ENCODE measurements around the gene PPID.
"Not testable (repeated sequence)": the region's sequence is repeated elsewhere in the genome, so short reads cannot be mapped to it uniquely, and the experiment has no call there.

The PPID gene

GRCh38 chr4:158664806-158665205 is 58.4 kb downstream of the PPID start:
- DNase-seq, result no peak

DNA sequence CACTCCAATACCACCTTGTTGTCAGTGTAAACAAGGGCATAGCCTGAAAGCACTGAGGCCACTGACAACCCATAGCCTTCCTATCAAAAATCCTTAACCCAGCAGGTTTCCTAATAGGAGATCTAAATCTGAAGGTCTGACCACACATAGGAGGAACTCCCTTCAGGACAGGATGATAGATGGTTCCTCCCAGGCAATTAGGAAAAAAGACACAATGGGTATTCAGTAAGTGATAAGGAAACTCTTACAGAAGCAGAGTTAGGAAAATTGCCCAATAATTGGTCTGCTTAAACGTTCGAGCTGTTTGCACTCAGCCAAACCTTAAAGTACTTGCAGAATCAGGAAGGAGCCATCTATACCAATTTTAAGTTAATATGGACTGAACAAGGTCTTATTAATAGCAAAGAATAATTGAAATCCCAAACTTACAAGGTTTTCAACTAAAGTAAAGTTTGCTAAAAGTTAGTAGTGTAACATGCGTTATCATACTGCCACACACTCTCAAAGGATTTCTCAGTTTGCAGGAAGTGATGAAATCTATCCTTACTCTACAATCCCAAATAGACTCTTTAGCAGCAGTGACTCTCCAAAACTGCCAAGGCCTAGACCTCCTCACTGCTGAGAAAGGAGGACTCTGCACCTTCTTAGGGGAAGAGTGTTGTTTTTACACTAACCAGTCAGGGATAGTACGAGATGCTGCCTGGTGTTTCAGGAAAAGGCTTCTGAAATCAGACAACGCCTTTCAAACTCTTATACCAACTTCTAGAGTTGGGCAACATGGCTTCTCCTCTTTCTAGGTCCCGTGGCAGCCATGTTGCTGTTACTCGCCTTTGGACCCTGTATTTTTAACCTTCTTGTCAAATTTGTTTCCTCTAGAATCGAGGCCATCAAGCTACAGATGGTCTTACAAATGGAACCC is 59.2 kb downstream of the PPID start:
- DNase-seq, result not testable (repeated sequence)

- not testable (repeated sequence) for DNase-seq
Observed at GRCh38 chr4:158663255-158663654, 59.9 kb downstream of the PPID start.

All from fibroblast of skin of right quadriceps (primary cell).